Measurements from ENCODE around the gene MPP2.
"Not testable (repeated sequence)": the region's sequence is repeated elsewhere in the genome, so short reads cannot be mapped to it uniquely, and the experiment has no call there.

MPP2 gene

GRCh38 chr17:43874293-43874692 lies 33.0 kb downstream of the MPP2 start:
- no peak for DNase-seq
- Histone ChIP-seq H3K79me1 (ENCODE audit: low read length) (no peaks in the 10 kb centered on the region), H2BK120ac (ENCODE audit: low read depth, low read length) (no peak overlapping the region), H2BK15ac (replicated peaks; ENCODE audit: low read depth) (no peak overlapping the region), H3K4me2 (ENCODE audit: low read length) (no peak overlapping the region), H2BK5ac (ENCODE audit: low read length) (no peak overlapping the region), H3K18ac (ENCODE audit: low read length) (no peak overlapping the region), H3K9ac (ENCODE audit: low read length) (no peak overlapping the region), H4K5ac (ENCODE audit: low read length) (no peak overlapping the region), H3K4ac (ENCODE audit: low read depth, low read length) (no peak overlapping the region), H3K27ac (ENCODE audit: low read depth, low read length) (no peak overlapping the region), H3K4me3 (ENCODE audit: low read length) (no peak overlapping the region), H2AK5ac (ENCODE audit: low read length) (no peak overlapping the region), H3K36me3 (ENCODE audit: control insufficient read depth, insufficient read depth, low read length) (no peaks in the 10 kb centered on the region), H3K23ac (ENCODE audit: low read length) (no peak overlapping the region), H3K56ac (ENCODE audit: low read length) (no peak overlapping the region), H3K79me2 (ENCODE audit: control insufficient read depth, insufficient read depth, low read length) (no peaks in the 10 kb centered on the region), H3K4me1 (ENCODE audit: control insufficient read depth, low read depth, low read length) (peaks cover 3% of the 10 kb centered on the region), H3K27me3 (ENCODE audit: insufficient read depth, low read length, poor library complexity) (no peaks in the 10 kb centered on the region), H4K8ac (ENCODE audit: low read depth, low read length) (no peak overlapping the region)
- no CpG with 5 or more reads among the region's 3 CpGs for WGBS (ENCODE audit: extremely low coverage, insufficient coverage, low lambda C conversion rate)

GRCh38 chr17:43873815-43874214 lies 33.5 kb downstream of the MPP2 start:
- Histone ChIP-seq H2BK5ac (ENCODE audit: low read length) (no peak overlapping the region), H3K56ac (ENCODE audit: low read length) (no peak overlapping the region), H2BK120ac (ENCODE audit: low read depth, low read length) (no peak overlapping the region), H3K4me2 (ENCODE audit: low read length) (no peak overlapping the region), H3K4ac (ENCODE audit: low read depth, low read length) (no peak overlapping the region), H4K8ac (ENCODE audit: low read depth, low read length) (no peak overlapping the region), H3K4me1 (ENCODE audit: control insufficient read depth, low read depth, low read length) (peaks cover 2% of the 10 kb centered on the region), H3K4me3 (ENCODE audit: low read length) (no peak overlapping the region), H3K18ac (ENCODE audit: low read length) (no peak overlapping the region), H3K27me3 (ENCODE audit: insufficient read depth, low read length, poor library complexity) (no peaks in the 10 kb centered on the region), H2BK15ac (replicated peaks; ENCODE audit: low read depth) (no peak overlapping the region), H3K27ac (ENCODE audit: low read depth, low read length) (no peak overlapping the region), H3K79me2 (ENCODE audit: control insufficient read depth, insufficient read depth, low read length) (no peaks in the 10 kb centered on the region), H4K5ac (ENCODE audit: low read length) (no peak overlapping the region), H2AK5ac (ENCODE audit: low read length) (no peak overlapping the region), H3K79me1 (ENCODE audit: low read length) (no peaks in the 10 kb centered on the region), H3K23ac (ENCODE audit: low read length) (no peak overlapping the region), H3K9ac (ENCODE audit: low read length) (no peak overlapping the region), H3K36me3 (ENCODE audit: control insufficient read depth, insufficient read depth, low read length) (no peaks in the 10 kb centered on the region)
- WGBS (ENCODE audit: extremely low coverage, insufficient coverage, low lambda C conversion rate): no CpG with 5 or more reads among the region's 6 CpGs
- DNase-seq: no peak

- no peak overlapping the region for H2BK120ac ChIP-seq (ENCODE audit: low read depth, low read length)
- no peak overlapping the region for H2AK5ac ChIP-seq (ENCODE audit: low read length)
- no peak overlapping the region for H3K9ac ChIP-seq (ENCODE audit: low read length)
- no peak overlapping the region for H4K8ac ChIP-seq (ENCODE audit: low read depth, low read length)
- H2BK5ac ChIP-seq (ENCODE audit: low read length): no peak overlapping the region
- no peak overlapping the region for H3K4me3 ChIP-seq (ENCODE audit: low read length)
- H3K79me1 ChIP-seq (ENCODE audit: low read length): no peaks in the 10 kb centered on the region
- H3K36me3 ChIP-seq (ENCODE audit: control insufficient read depth, insufficient read depth, low read length): no peaks in the 10 kb centered on the region
- no peak overlapping the region for H3K23ac ChIP-seq (ENCODE audit: low read length)
- H3K27ac ChIP-seq (ENCODE audit: low read depth, low read length): no peak overlapping the region
- no peaks in the 10 kb centered on the region for H3K79me2 ChIP-seq (ENCODE audit: control insufficient read depth, insufficient read depth, low read length)
- no peak overlapping the region for H3K18ac ChIP-seq (ENCODE audit: low read length)
- no peak overlapping the region for H3K56ac ChIP-seq (ENCODE audit: low read length)
- no peaks in the 10 kb centered on the region for H3K27me3 ChIP-seq (ENCODE audit: insufficient read depth, low read length, poor library complexity)
- H3K4me2 ChIP-seq (ENCODE audit: low read length): no peak overlapping the region
- H3K4me1 ChIP-seq (ENCODE audit: control insufficient read depth, low read depth, low read length): no peaks in the 10 kb centered on the region
- DNase-seq: no peak
- no peak overlapping the region for H2BK15ac ChIP-seq (replicated peaks; ENCODE audit: low read depth)
- no peak overlapping the region for H4K5ac ChIP-seq (ENCODE audit: low read length)
- no CpG with 5 or more reads among the region's 5 CpGs for WGBS (ENCODE audit: extremely low coverage, insufficient coverage, low lambda C conversion rate)
- no peak overlapping the region for H3K4ac ChIP-seq (ENCODE audit: low read depth, low read length)
Observed at GRCh38 chr17:43873091-43873490, 34.2 kb downstream of the MPP2 start.

DNA sequence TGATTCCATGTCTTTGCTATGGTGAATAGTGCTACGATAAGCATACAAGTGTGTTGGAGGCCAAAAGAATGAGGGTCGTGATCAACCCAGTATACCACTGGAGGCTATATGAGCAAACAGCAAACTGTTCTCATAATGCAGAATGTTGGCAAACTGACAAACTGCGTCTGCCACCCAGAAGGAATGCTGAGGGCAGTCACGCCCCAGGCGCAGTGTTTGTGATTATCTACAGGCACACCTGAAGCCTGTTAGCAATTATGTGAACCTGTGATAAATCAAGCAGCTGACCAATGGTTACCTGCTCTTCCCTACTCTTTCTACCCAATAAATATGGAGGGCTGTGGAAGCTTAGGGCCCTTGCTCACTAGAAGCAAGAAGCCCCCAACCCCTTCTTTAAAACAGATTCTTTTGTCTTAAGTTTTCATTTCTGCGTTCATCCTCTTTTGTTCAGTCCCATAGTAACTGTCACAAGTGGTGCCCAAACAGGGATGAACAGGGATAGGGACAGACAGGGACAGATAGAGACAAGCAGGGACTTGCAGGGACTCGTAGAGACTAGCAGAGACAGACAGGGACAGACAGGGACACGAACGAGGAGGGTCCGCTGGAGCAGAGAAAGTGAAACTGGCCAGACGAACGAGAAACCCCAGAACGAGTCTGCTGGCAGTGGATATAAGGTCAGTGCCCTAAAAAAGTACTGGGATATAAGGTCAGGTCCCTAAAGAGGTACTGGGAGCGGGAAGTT lies 35.2 kb downstream of the MPP2 start:
- no peak for DNase-seq
- Histone ChIP-seq H4K8ac (ENCODE audit: low read depth, low read length) (no peak overlapping the region), H3K27me3 (ENCODE audit: insufficient read depth, low read length, poor library complexity) (no peaks in the 10 kb centered on the region), H3K23ac (ENCODE audit: low read length) (no peak overlapping the region), H3K79me2 (ENCODE audit: control insufficient read depth, insufficient read depth, low read length) (no peaks in the 10 kb centered on the region), H2BK15ac (replicated peaks; ENCODE audit: low read depth) (no peak overlapping the region), H3K27ac (ENCODE audit: low read depth, low read length) (no peak overlapping the region), H3K36me3 (ENCODE audit: control insufficient read depth, insufficient read depth, low read length) (no peaks in the 10 kb centered on the region), H3K18ac (ENCODE audit: low read length) (no peak overlapping the region), H3K4me3 (ENCODE audit: low read length) (no peak overlapping the region), H2BK5ac (ENCODE audit: low read length) (no peak overlapping the region), H3K4me2 (ENCODE audit: low read length) (no peak overlapping the region), H4K5ac (ENCODE audit: low read length) (no peak overlapping the region), H3K9ac (ENCODE audit: low read length) (no peak overlapping the region), H2AK5ac (ENCODE audit: low read length) (no peak overlapping the region), H3K79me1 (ENCODE audit: low read length) (no peaks in the 10 kb centered on the region), H3K4ac (ENCODE audit: low read depth, low read length) (no peak overlapping the region), H3K4me1 (ENCODE audit: control insufficient read depth, low read depth, low read length) (no peaks in the 10 kb centered on the region), H2BK120ac (ENCODE audit: low read depth, low read length) (no peak overlapping the region), H3K56ac (ENCODE audit: low read length) (no peak overlapping the region)
- WGBS (ENCODE audit: extremely low coverage, insufficient coverage, low lambda C conversion rate): no CpG with 5 or more reads among the region's 14 CpGs

DNA sequence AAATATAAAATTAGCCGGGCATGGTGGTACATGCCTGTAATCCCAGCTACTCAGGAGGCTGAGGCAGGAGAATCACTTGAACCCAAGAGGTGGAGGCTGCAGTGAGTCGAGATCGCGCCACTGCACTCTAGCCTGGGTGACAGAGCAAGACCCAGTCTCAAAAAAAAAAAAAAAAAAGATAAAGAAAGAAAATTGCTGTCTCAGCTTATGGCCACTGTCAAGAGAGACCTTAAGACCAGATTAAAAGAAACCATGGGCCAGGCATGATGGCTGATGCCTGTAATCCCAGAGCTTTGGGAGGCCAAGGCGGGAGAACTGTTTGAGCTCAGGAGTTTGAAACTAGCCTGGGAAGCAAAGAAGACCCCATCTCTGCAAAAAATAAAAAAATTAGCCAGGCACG lies 38.3 kb downstream of the MPP2 start:
- H3K79me2 ChIP-seq (ENCODE audit: control insufficient read depth, insufficient read depth, low read length); H3K4me2 ChIP-seq (ENCODE audit: low read length); H3K27ac ChIP-seq (ENCODE audit: low read depth, low read length); H3K9ac ChIP-seq (ENCODE audit: low read length); H3K23ac ChIP-seq (ENCODE audit: low read length); H3K18ac ChIP-seq (ENCODE audit: low read length); DNase-seq; H3K27me3 ChIP-seq (ENCODE audit: insufficient read depth, low read length, poor library complexity); H3K4me1 ChIP-seq (ENCODE audit: control insufficient read depth, low read depth, low read length); H2BK15ac ChIP-seq (replicated peaks; ENCODE audit: low read depth); H3K4me3 ChIP-seq (ENCODE audit: low read length); H4K8ac ChIP-seq (ENCODE audit: low read depth, low read length); H3K4ac ChIP-seq (ENCODE audit: low read depth, low read length); H2BK120ac ChIP-seq (ENCODE audit: low read depth, low read length); H4K5ac ChIP-seq (ENCODE audit: low read length); H3K79me1 ChIP-seq (ENCODE audit: low read length); H3K56ac ChIP-seq (ENCODE audit: low read length); H2BK5ac ChIP-seq (ENCODE audit: low read length); H2AK5ac ChIP-seq (ENCODE audit: low read length); H3K36me3 ChIP-seq (ENCODE audit: control insufficient read depth, insufficient read depth, low read length): not testable (repeated sequence)
- no CpG with 5 or more reads among the region's 6 CpGs for WGBS (ENCODE audit: extremely low coverage, insufficient coverage, low lambda C conversion rate)
